HG02759 (cell line): ENCODE data around the gene KLF5.

ENCODE experiments used
- ATAC-seq: cut with Tn5 transposase; IDR thresholded peaks from one replicate; pipeline ENCODE4 v1.9.1; 2021; ENCODE audit warnings: mild to moderate bottlenecking, moderate library complexity; ENCODE audit not compliant: unreplicated experiment

The KLF5 gene

GRCh38 chr13:73059460-73060250 lies 850 bp downstream of the KLF5 start:
- ATAC-seq, result peak; percentile 36

- no peak for ATAC-seq
These were observed 1.7 kb downstream of the KLF5 start for GRCh38 chr13:73060251-73061160.

- ATAC-seq, result no peak
These were observed 2.7 kb downstream of the KLF5 start for GRCh38 chr13:73061473-73061872.

GRCh38 chr13:73061876-73062275 lies 3.1 kb downstream of the KLF5 start:
- ATAC-seq, result no peak

- no peak for ATAC-seq
These were observed 3.7 kb downstream of the KLF5 start for GRCh38 chr13:73062468-73062867.

- no peak for ATAC-seq
These were observed 4.4 kb downstream of the KLF5 start for GRCh38 chr13:73063166-73063565.

- ATAC-seq, result no peak
These were observed 6.2 kb downstream of the KLF5 start for GRCh38 chr13:73065036-73065435.

GRCh38 chr13:73065665-73066340 lies 7.0 kb downstream of the KLF5 start:
- ATAC-seq, result no peak

- no peak for ATAC-seq
These were observed 10.5 kb downstream of the KLF5 start for GRCh38 chr13:73069206-73069805.

GRCh38 chr13:73070451-73071098 lies 11.8 kb downstream of the KLF5 start:
- ATAC-seq, result no peak

GRCh38 chr13:73072239-73072900 lies 13.6 kb downstream of the KLF5 start:
- ATAC-seq, result no peak

GRCh38 chr13:73073050-73073449 lies 14.2 kb downstream of the KLF5 start:
- ATAC-seq, result no peak

GRCh38 chr13:73074014-73074413 lies 15.2 kb downstream of the KLF5 start:
- ATAC-seq, result no peak

GRCh38 chr13:73074926-73075325 lies 16.1 kb downstream of the KLF5 start:
- ATAC-seq, result no peak

GRCh38 chr13:73075546-73075945 lies 16.7 kb downstream of the KLF5 start:
- no peak for ATAC-seq

GRCh38 chr13:73075954-73076353 lies 17.1 kb downstream of the KLF5 start:
- no peak for ATAC-seq

- ATAC-seq, result no peak
These were observed 19.1 kb downstream of the KLF5 start for GRCh38 chr13:73077865-73078264.

- ATAC-seq, result no peak
These were observed 20.6 kb downstream of the KLF5 start for GRCh38 chr13:73079359-73079758.

- ATAC-seq, result no peak
These were observed 22.6 kb downstream of the KLF5 start for GRCh38 chr13:73081256-73081915.
